GM18508 (cell line): ENCODE results near the gene RASGRF2.
"Not testable (repeated sequence)": the region's sequence is repeated elsewhere in the genome, so short reads cannot be mapped to it uniquely, and the experiment has no call there.

Experiments used
- ATAC-seq: cut with Tn5 transposase; IDR thresholded peaks from one replicate; pipeline ENCODE4 v1.9.1; 2021; ENCODE audit warnings: moderate number of reproducible peaks; ENCODE audit not compliant: insufficient read depth, unreplicated experiment

RASGRF2 gene

GRCh38 chr5:81254886-81255559, 294.9 kb downstream of the RASGRF2 start:
- no peak for ATAC-seq

- no peak for ATAC-seq
Measured at GRCh38 chr5:81256766-81257165, 296.6 kb downstream of the RASGRF2 start.

GRCh38 chr5:81262796-81263195, 302.6 kb downstream of the RASGRF2 start:
- not testable (repeated sequence) for ATAC-seq

- ATAC-seq = no peak
Measured at GRCh38 chr5:81265101-81265500, 304.9 kb downstream of the RASGRF2 start.

GRCh38 chr5:81268521-81269196, 308.5 kb downstream of the RASGRF2 start:
- ATAC-seq = no peak

- ATAC-seq = no peak
Measured at GRCh38 chr5:81269751-81270393, 309.7 kb downstream of the RASGRF2 start.

- ATAC-seq = not testable (repeated sequence)
Measured at GRCh38 chr5:81270394-81271027, 310.3 kb downstream of the RASGRF2 start.
